ENCODE data around the gene ANAPC2.

DNA sequence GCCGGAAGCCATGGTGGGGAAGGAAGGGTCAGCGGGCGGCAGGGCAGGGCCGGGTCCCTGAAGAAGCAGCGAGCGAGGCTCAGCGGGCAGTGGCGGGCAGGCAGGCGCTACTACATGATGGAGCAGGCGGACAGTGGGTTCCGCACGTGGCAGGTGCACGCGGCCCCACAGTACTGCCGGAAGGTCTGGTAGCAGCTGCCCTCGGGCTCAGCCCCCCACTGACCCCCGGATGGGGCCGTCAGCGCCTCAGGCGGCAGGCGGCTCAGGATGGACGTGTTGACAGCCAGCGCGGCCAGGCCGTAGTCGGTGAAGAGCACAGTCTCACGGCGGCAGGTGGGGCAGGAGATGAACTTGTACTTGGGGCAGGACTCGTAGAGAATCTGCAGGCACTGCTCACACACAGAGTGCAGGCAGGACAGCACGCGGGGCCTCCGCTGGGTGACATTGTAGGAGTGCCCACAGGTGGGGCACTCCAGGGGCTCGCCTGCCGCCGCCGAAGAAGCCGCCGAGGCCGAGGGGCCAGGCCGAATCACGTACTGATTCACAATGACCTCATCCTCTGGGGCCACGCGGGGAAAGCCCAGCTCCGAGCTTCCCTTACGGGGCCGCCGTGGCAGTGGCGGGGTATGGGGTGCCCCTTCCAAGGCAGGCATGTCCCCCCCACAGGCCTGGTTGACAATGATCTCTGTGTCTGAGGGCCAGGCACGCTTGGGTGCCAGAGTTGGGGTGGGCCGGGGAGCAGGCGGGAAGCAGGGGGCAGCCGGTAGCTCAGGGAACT, 32.1 kb upstream of the ANAPC2 start:
- TF ChIP-seq, protein P1, sequence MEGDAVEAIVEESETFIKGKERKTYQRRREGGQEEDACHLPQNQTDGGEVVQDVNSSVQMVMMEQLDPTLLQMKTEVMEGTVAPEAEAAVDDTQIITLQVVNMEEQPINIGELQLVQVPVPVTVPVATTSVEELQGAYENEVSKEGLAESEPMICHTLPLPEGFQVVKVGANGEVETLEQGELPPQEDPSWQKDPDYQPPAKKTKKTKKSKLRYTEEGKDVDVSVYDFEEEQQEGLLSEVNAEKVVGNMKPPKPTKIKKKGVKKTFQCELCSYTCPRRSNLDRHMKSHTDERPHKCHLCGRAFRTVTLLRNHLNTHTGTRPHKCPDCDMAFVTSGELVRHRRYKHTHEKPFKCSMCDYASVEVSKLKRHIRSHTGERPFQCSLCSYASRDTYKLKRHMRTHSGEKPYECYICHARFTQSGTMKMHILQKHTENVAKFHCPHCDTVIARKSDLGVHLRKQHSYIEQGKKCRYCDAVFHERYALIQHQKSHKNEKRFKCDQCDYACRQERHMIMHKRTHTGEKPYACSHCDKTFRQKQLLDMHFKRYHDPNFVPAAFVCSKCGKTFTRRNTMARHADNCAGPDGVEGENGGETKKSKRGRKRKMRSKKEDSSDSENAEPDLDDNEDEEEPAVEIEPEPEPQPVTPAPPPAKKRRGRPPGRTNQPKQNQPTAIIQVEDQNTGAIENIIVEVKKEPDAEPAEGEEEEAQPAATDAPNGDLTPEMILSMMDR (IDR thresholded peaks at IDR 0.05 in 4 of 5, conservative IDR thresholded peaks at IDR 0.05 in 1 of 5): no peak
- no peak for TF ChIP-seq POLR2A (IDR thresholded peaks at IDR 0.05)

Data from gastrocnemius medialis (tissue), 4 donors.